ENCODE data around the gene CCNL2.
A peak's percentile ranks its signal among the peaks of the same experiment; 100 is the strongest.
"Not testable (repeated sequence)": the region's sequence is repeated elsewhere in the genome, so short reads cannot be mapped to it uniquely, and the experiment has no call there.

Gene CCNL2

GRCh38 chr1:1399187-1399871, at the start of gene CCNL2:
Gene CCNL2, minus strand, starts transcription at chr1:1399335. Its CDS starts 29 bp downstream, at chr1:1399306.
- peak; percentile 99 for DNase-seq

GRCh38 chr1:1446631-1447030, 47.5 kb upstream of the CCNL2 start:
- DNase-seq, result not testable (repeated sequence)

GRCh38 chr1:1442069-1442770, 43.1 kb upstream of the CCNL2 start:
- DNase-seq, result no peak

- peak; percentile 73 for DNase-seq
Measured at GRCh38 chr1:1441002-1441888, 42.1 kb upstream of the CCNL2 start.

- DNase-seq, result no peak
Measured at GRCh38 chr1:1440262-1441001, 41.3 kb upstream of the CCNL2 start.

GRCh38 chr1:1439546-1440261, 40.6 kb upstream of the CCNL2 start:
- no peak for DNase-seq

GRCh38 chr1:1438531-1439381, 39.6 kb upstream of the CCNL2 start:
- DNase-seq, result no peak

- DNase-seq, result peak; percentile 22
Measured at GRCh38 chr1:1437904-1438376, 38.8 kb upstream of the CCNL2 start.

- no peak for DNase-seq
Measured at GRCh38 chr1:1437033-1437903, 38.1 kb upstream of the CCNL2 start.

- DNase-seq, result no peak
Measured at GRCh38 chr1:1436630-1437032, 37.5 kb upstream of the CCNL2 start.

GRCh38 chr1:1435911-1436629, 36.9 kb upstream of the CCNL2 start:
- DNase-seq, result no peak

- DNase-seq, result no peak
Measured at GRCh38 chr1:1435106-1435903, 36.2 kb upstream of the CCNL2 start, which contains the start of gene VWA1. Gene VWA1, plus strand, starts transcription at chr1:1435690. Its CDS starts 59 bp downstream, at chr1:1435749.

- no peak for DNase-seq
Measured at GRCh38 chr1:1434824-1435105, 35.6 kb upstream of the CCNL2 start.

GRCh38 chr1:1434131-1434823, 35.1 kb upstream of the CCNL2 start:
- DNase-seq, result no peak

- no peak for DNase-seq
Measured at GRCh38 chr1:1433804-1434130, 34.6 kb upstream of the CCNL2 start.

- DNase-seq, result peak; percentile 23
Measured at GRCh38 chr1:1432951-1433803, 34.0 kb upstream of the CCNL2 start.
